GM23338 (cell line): Measurements from ENCODE around the gene NCK2. TPM values are rescaled to one million over a fixed set of nuclear protein-coding genes. Genes with fewer than 3 reads are reported as not detected.

ENCODE experiments used
- ATAC-seq: fragments of 200-7000 bp; cut with Tn5 transposase; 3 replicates; pipeline ENCODE4 v1.9.1; 2020
- DNase-seq: peaks from one replicate; pipeline ENCODE4 v3.0.0-alpha.2; 2015; ENCODE audit warnings: low spot score
- H2AFZ ChIP-seq: fragments of 200-600 bp; sonication (generic); 2 replicates; pipeline ENCODE4 v1.8.0; 2016; ENCODE audit warnings: antibody characterized with exemption, mild to moderate bottlenecking, moderate library complexity
- H3F3A ChIP-seq: fragments of 200-600 bp; sonication (generic); replicated peaks from 2 replicates; pipeline ENCODE4 v1.8.0; 2017; ENCODE audit warnings: antibody characterized with exemption, mixed run types, low read depth
- H3K27ac ChIP-seq: fragments of 200-600 bp; sonication (generic); 2 replicates; pipeline ENCODE4 v1.6.1; 2016; ENCODE audit warnings: low read depth
- H3K27me3 ChIP-seq: fragments of 200-600 bp; sonication (generic); 2 replicates; pipeline ENCODE4 v1.8.0; 2016; ENCODE audit warnings: mild to moderate bottlenecking, mixed run types, moderate library complexity; ENCODE audit not compliant: insufficient read depth
- H3K36me3 ChIP-seq: fragments of 200-600 bp; sonication (generic); 2 replicates; pipeline ENCODE4 v1.8.0; 2016; ENCODE audit warnings: mild to moderate bottlenecking; ENCODE audit not compliant: insufficient read depth
- H3K4me1 ChIP-seq: fragments of 200-600 bp; sonication (generic); 2 replicates; pipeline ENCODE4 v1.8.0; 2016; ENCODE audit warnings: mild to moderate bottlenecking, moderate library complexity; ENCODE audit not compliant: insufficient read depth
- H3K4me2 ChIP-seq: fragments of 200-600 bp; sonication (generic); 2 replicates; pipeline ENCODE4 v1.7.1; 2017; ENCODE audit warnings: mixed run types
- H3K4me3 ChIP-seq: fragments of 200-600 bp; sonication (generic); 2 replicates; pipeline ENCODE4 v1.6.1; 2016; ENCODE audit warnings: mixed run types
- H3K79me2 ChIP-seq: fragments of 200-600 bp; sonication (generic); replicated peaks from 2 replicates; pipeline ENCODE4 v1.8.0; 2017; ENCODE audit warnings: mild to moderate bottlenecking; ENCODE audit not compliant: insufficient read depth
- H3K9me2 ChIP-seq: fragments of 200-600 bp; sonication (generic); 2 replicates; pipeline ENCODE4 v1.8.0; 2017; ENCODE audit not compliant: insufficient read depth
- H4K20me1 ChIP-seq: fragments of 200-600 bp; sonication (generic); replicated peaks from 2 replicates; pipeline ENCODE4 v1.8.0; 2017; ENCODE audit warnings: mild to moderate bottlenecking; ENCODE audit not compliant: insufficient read depth
- H3K27ac Mint-ChIP-seq: 2 replicates; pipeline ENCODE4 v1.8.0; 2020; ENCODE audit warnings: inconsistent platforms, mild to moderate bottlenecking, moderate library complexity, mixed read lengths
- H3K27me3 Mint-ChIP-seq: 3 replicates; pipeline ENCODE4 v1.8.0; 2022; ENCODE audit warnings: low read depth, mild to moderate bottlenecking, moderate library complexity, mixed read lengths, inconsistent platforms; ENCODE audit not compliant: insufficient read depth, poor library complexity
- H3K36me3 Mint-ChIP-seq: 3 replicates; pipeline ENCODE4 v1.8.0; 2021; ENCODE audit warnings: low read depth, mild to moderate bottlenecking, inconsistent platforms, moderate library complexity, mixed read lengths
- H3K4me1 Mint-ChIP-seq: 3 replicates; pipeline ENCODE4 v1.8.0; 2020; ENCODE audit warnings: mild to moderate bottlenecking, inconsistent platforms, mixed read lengths
- H3K4me3 Mint-ChIP-seq: 3 replicates; pipeline ENCODE4 v1.8.0; 2021; ENCODE audit warnings: moderate library complexity, mild to moderate bottlenecking, inconsistent platforms, mixed read lengths
- H3K9me3 Mint-ChIP-seq: 3 replicates; pipeline ENCODE4 v1.8.0; 2020; ENCODE audit warnings: moderate library complexity, mild to moderate bottlenecking, inconsistent platforms, mixed read lengths
- CREB1 ChIP-seq: fragments of 250-450 bp; sonication (Bioruptor Pico); IDR thresholded peaks from 2 replicates; pipeline ENCODE4 v1.5.0; 2020; ENCODE audit warnings: low read depth, mild to moderate bottlenecking, moderate library complexity
- EZH2 ChIP-seq: fragments of 200-600 bp; sonication (generic); IDR thresholded peaks from one replicate; pipeline ENCODE4 v1.8.0; 2017; ENCODE audit warnings: antibody characterized with exemption, mild to moderate bottlenecking, low read depth; ENCODE audit not compliant: unreplicated experiment
- EZH2phosphoT487 ChIP-seq: fragments of 200-600 bp; sonication (generic); IDR thresholded peaks from one replicate; pipeline ENCODE4 v1.8.1; 2018; ENCODE audit warnings: antibody characterized with exemption; ENCODE audit not compliant: unreplicated experiment
- JUNB ChIP-seq: IDR thresholded peaks from one replicate; pipeline ENCODE4 v1.6.1; 2016; ENCODE audit warnings: antibody characterized with exemption; ENCODE audit not compliant: unreplicated experiment
- NANOG ChIP-seq: IDR thresholded peaks from 2 replicates; pipeline ENCODE4 v1.6.1; 2016; ENCODE audit warnings: antibody characterized with exemption, borderline replicate concordance
- POLR2AphosphoS5 ChIP-seq: IDR thresholded peaks from 2 replicates; pipeline ENCODE4 v1.6.1; 2016; ENCODE audit warnings: antibody characterized with exemption, low read depth
- STAT1 ChIP-seq: IDR thresholded peaks from one replicate; pipeline ENCODE4 v1.6.1; 2016; ENCODE audit warnings: antibody characterized with exemption; ENCODE audit not compliant: unreplicated experiment
- ZNF114 ChIP-seq: fragments of 250-450 bp; sonication (Bioruptor Pico); IDR thresholded peaks from 2 replicates; pipeline ENCODE4 v1.5.0; 2020; ENCODE audit warnings: mild to moderate bottlenecking, moderate library complexity
- ZNF331 ChIP-seq: fragments of 250-450 bp; sonication (Bioruptor Pico); IDR thresholded peaks from 2 replicates; pipeline ENCODE4 v1.5.0; 2020; ENCODE audit warnings: low read depth, mild to moderate bottlenecking, moderate library complexity
- polyA plus RNA-seq: library from polyadenylated mRNA; unstranded; fragments of >200 nt; fragmentation: Nextera tagmentation; extraction: Ambion mirVana; gene quantifications from 2 replicates; pipeline ENCODE4 v1.2.1, GENCODE V29; 2016
- total RNA-seq: library from RNA; depleted of rRNA; stranded (reverse); fragments of >200 nt; shearing (Covaris generic); gene quantifications from 2 replicates; pipeline ENCODE4 v1.2.3, GENCODE V29; 2014
- TF ChIP-seq, protein P1 (sequence below): IDR thresholded peaks from one replicate; pipeline ENCODE4 v1.6.1; 2018; ENCODE audit warnings: antibody characterized with exemption; ENCODE audit not compliant: unreplicated experiment
- TF ChIP-seq, protein P2 (sequence below), 2 experiments: fragments of 200-600 bp in 1 of 2; sonication (generic) in 1 of 2; conservative IDR thresholded peaks; 2 replicates each; pipeline versions ENCODE4 v1.5.1 to v1.6.1; 2016 to 2017; ENCODE audit warnings: antibody characterized with exemption in 2 of 2, low read depth in 2 of 2, mild to moderate bottlenecking in 2 of 2, moderate library complexity in 1 of 2
- TF ChIP-seq, protein P3 (sequence below): fragments of 250-450 bp; sonication (Bioruptor Pico); IDR thresholded peaks from 2 replicates; pipeline ENCODE4 v1.5.0; 2020; ENCODE audit warnings: mild to moderate bottlenecking, moderate library complexity
- TF ChIP-seq, protein P4 (sequence below): IDR thresholded peaks from 2 replicates; pipeline ENCODE4 v1.6.1; 2016; ENCODE audit warnings: antibody characterized with exemption

Gene NCK2
- total and polyA plus RNA-seq, 2 experiments from 2014 or later: 26.9 to 59.9 TPM

DNA sequence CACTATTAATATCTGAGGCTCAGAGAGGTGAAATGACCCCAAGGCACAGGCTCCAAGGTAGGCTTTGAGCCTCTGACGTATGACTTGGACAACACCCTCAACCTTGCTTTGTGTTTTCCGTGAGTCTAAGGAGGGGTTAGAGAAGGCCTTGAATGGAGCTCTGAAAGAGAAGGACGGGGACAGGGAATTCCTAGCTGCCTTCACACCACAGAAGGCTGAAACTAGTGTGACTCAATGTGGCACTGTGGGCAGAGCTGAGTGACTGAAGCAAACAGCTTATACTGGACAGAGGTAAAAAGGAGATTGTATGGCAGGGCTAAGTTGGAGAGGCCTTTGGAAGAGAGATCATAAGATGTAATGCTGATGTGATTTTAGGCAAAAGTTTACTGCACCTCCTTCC lies 3.5 kb upstream of the NCK2 start:
- Mint-ChIP-seq H3K36me3 (no peaks in the 10 kb centered on the region), H3K27me3 (peaks cover 8% of the 10 kb centered on the region), H3K4me1 (peaks cover 26% of the 10 kb centered on the region), H3K27ac (no peak overlapping the region), H3K4me3 (no peak overlapping the region), H3K9me3 (no peaks in the 10 kb centered on the region)
- peaks cover 8% of the 10 kb centered on the region for H3K79me2 ChIP-seq
- H3K27me3 ChIP-seq: no peaks in the 10 kb centered on the region
- TF ChIP-seq STAT1: no peak
- TF ChIP-seq ZNF331: no peak
- no peak for TF ChIP-seq NANOG
- TF ChIP-seq, protein P1, sequence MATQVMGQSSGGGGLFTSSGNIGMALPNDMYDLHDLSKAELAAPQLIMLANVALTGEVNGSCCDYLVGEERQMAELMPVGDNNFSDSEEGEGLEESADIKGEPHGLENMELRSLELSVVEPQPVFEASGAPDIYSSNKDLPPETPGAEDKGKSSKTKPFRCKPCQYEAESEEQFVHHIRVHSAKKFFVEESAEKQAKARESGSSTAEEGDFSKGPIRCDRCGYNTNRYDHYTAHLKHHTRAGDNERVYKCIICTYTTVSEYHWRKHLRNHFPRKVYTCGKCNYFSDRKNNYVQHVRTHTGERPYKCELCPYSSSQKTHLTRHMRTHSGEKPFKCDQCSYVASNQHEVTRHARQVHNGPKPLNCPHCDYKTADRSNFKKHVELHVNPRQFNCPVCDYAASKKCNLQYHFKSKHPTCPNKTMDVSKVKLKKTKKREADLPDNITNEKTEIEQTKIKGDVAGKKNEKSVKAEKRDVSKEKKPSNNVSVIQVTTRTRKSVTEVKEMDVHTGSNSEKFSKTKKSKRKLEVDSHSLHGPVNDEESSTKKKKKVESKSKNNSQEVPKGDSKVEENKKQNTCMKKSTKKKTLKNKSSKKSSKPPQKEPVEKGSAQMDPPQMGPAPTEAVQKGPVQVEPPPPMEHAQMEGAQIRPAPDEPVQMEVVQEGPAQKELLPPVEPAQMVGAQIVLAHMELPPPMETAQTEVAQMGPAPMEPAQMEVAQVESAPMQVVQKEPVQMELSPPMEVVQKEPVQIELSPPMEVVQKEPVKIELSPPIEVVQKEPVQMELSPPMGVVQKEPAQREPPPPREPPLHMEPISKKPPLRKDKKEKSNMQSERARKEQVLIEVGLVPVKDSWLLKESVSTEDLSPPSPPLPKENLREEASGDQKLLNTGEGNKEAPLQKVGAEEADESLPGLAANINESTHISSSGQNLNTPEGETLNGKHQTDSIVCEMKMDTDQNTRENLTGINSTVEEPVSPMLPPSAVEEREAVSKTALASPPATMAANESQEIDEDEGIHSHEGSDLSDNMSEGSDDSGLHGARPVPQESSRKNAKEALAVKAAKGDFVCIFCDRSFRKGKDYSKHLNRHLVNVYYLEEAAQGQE: no peak
- TF ChIP-seq EZH2: no peak
- no peak for TF ChIP-seq JUNB
- TF ChIP-seq, protein P2, sequence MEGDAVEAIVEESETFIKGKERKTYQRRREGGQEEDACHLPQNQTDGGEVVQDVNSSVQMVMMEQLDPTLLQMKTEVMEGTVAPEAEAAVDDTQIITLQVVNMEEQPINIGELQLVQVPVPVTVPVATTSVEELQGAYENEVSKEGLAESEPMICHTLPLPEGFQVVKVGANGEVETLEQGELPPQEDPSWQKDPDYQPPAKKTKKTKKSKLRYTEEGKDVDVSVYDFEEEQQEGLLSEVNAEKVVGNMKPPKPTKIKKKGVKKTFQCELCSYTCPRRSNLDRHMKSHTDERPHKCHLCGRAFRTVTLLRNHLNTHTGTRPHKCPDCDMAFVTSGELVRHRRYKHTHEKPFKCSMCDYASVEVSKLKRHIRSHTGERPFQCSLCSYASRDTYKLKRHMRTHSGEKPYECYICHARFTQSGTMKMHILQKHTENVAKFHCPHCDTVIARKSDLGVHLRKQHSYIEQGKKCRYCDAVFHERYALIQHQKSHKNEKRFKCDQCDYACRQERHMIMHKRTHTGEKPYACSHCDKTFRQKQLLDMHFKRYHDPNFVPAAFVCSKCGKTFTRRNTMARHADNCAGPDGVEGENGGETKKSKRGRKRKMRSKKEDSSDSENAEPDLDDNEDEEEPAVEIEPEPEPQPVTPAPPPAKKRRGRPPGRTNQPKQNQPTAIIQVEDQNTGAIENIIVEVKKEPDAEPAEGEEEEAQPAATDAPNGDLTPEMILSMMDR (conservative IDR thresholded peaks at IDR 0.05; ENCODE audit: low read depth in 2 of 2): no peak
- TF ChIP-seq, protein P3, sequence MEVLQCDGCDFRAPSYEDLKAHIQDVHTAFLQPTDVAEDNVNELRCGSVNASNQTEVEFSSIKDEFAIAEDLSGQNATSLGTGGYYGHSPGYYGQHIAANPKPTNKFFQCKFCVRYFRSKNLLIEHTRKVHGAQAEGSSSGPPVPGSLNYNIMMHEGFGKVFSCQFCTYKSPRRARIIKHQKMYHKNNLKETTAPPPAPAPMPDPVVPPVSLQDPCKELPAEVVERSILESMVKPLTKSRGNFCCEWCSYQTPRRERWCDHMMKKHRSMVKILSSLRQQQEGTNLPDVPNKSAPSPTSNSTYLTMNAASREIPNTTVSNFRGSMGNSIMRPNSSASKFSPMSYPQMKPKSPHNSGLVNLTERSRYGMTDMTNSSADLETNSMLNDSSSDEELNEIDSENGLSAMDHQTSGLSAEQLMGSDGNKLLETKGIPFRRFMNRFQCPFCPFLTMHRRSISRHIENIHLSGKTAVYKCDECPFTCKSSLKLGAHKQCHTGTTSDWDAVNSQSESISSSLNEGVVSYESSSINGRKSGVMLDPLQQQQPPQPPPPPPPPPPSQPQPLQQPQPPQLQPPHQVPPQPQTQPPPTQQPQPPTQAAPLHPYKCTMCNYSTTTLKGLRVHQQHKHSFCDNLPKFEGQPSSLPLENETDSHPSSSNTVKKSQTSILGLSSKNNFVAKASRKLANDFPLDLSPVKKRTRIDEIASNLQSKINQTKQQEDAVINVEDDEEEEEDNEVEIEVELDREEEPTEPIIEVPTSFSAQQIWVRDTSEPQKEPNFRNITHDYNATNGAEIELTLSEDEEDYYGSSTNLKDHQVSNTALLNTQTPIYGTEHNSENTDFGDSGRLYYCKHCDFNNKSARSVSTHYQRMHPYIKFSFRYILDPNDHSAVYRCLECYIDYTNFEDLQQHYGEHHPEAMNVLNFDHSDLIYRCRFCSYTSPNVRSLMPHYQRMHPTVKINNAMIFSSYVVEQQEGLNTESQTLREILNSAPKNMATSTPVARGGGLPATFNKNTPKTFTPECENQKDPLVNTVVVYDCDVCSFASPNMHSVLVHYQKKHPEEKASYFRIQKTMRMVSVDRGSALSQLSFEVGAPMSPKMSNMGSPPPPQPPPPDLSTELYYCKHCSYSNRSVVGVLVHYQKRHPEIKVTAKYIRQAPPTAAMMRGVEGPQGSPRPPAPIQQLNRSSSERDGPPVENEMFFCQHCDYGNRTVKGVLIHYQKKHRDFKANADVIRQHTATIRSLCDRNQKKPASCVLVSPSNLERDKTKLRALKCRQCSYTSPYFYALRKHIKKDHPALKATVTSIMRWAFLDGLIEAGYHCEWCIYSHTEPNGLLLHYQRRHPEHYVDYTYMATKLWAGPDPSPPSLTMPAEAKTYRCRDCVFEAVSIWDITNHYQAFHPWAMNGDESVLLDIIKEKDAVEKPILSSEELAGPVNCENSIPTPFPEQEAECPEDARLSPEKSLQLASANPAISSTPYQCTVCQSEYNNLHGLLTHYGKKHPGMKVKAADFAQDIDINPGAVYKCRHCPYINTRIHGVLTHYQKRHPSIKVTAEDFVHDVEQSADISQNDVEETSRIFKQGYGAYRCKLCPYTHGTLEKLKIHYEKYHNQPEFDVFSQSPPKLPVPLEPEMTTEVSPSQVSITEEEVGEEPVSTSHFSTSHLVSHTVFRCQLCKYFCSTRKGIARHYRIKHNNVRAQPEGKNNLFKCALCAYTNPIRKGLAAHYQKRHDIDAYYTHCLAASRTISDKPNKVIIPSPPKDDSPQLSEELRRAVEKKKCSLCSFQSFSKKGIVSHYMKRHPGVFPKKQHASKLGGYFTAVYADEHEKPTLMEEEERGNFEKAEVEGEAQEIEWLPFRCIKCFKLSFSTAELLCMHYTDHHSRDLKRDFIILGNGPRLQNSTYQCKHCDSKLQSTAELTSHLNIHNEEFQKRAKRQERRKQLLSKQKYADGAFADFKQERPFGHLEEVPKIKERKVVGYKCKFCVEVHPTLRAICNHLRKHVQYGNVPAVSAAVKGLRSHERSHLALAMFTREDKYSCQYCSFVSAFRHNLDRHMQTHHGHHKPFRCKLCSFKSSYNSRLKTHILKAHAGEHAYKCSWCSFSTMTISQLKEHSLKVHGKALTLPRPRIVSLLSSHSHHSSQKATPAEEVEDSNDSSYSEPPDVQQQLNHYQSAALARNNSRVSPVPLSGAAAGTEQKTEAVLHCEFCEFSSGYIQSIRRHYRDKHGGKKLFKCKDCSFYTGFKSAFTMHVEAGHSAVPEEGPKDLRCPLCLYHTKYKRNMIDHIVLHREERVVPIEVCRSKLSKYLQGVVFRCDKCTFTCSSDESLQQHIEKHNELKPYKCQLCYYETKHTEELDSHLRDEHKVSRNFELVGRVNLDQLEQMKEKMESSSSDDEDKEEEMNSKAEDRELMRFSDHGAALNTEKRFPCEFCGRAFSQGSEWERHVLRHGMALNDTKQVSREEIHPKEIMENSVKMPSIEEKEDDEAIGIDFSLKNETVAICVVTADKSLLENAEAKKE: no peak
- TF ChIP-seq, protein P4, sequence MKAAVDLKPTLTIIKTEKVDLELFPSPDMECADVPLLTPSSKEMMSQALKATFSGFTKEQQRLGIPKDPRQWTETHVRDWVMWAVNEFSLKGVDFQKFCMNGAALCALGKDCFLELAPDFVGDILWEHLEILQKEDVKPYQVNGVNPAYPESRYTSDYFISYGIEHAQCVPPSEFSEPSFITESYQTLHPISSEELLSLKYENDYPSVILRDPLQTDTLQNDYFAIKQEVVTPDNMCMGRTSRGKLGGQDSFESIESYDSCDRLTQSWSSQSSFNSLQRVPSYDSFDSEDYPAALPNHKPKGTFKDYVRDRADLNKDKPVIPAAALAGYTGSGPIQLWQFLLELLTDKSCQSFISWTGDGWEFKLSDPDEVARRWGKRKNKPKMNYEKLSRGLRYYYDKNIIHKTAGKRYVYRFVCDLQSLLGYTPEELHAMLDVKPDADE: no peak
- no peak for TF ChIP-seq ZNF114 (CRISPR knock-in tag)
- TF ChIP-seq EZH2phosphoT487: no peak
- TF ChIP-seq CREB1 (CRISPR knock-in tag): no peak
- TF ChIP-seq POLR2AphosphoS5: no peak
- no peak overlapping the region for H2AFZ ChIP-seq
- peaks cover 6% of the 10 kb centered on the region; the same call in 1 of the 2 replicates for H3F3A ChIP-seq
- DNase-seq: no peak
- no peak overlapping the region for H3K27ac ChIP-seq
- H4K20me1 ChIP-seq: no peaks in the 10 kb centered on the region
- H3K36me3 ChIP-seq: no peaks in the 10 kb centered on the region
- ATAC-seq: no peak
- no peak overlapping the region for H3K4me3 ChIP-seq
- peaks cover 13% of the 10 kb centered on the region; the same call in 1 of the 2 replicates for H3K4me1 ChIP-seq
- H3K9me2 ChIP-seq: no peaks in the 10 kb centered on the region
- no peak overlapping the region for H3K4me2 ChIP-seq
